A673 (cell line): ENCODE results near the gene PABPN1L.

Source experiments
- EZH2 ChIP-seq: fragments of 200-600 bp; sonication (generic); IDR thresholded peaks from 2 replicates; pipeline ENCODE4 v1.6.1; 2017; ENCODE audit warnings: borderline replicate concordance, low read depth, mild to moderate bottlenecking, mixed read lengths, antibody characterized with exemption, low read length; ENCODE audit not compliant: poor library complexity, severe bottlenecking
- TF ChIP-seq, protein P1 (sequence below): fragments of 300-800, 200-600 bp; sonication (generic); conservative IDR thresholded peaks from 2 replicates; pipeline ENCODE4 v1.5.1; 2017; ENCODE audit warnings: low read depth, mild to moderate bottlenecking, antibody characterized with exemption, low read length, moderate library complexity, mixed read lengths

DNA sequence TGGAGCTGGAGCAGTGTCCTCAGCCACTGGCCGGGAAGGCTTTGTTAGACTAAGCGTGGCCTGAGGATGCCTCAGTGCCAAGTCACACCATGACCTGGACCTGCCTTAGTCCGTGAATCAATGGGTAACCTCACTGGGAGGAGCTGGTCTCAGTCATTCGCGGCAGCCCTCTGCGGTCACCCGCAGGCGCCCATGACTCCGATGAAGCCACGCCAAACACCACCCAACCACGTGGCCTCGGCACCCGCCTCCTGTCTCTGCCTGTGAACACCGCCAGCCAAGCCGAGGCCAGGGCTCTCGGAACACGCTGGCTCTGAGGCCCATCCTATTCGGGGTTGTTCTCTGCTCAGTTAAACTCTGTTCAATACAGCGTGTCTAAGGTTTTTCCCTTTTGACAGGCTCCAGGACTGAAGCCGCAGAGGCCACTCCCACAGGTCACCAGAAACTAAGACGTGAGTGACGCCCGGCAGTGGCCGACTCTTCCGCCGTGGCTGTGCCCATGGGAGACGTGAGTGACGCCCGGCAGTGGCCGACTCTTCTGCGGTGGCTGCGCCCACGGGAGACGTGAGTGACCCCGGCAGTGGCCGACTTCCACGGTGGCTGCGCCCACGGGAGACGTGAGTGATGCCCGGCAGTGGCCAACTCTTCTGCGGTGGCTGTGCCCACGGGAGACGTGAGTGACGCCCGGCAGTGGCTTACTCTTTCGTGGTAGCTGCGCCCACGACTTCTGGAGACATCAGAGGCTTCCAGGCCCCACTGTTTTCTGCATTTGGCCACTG, 16.8 kb upstream of the PABPN1L start:
- TF ChIP-seq EZH2: no peak
- TF ChIP-seq, protein P1, sequence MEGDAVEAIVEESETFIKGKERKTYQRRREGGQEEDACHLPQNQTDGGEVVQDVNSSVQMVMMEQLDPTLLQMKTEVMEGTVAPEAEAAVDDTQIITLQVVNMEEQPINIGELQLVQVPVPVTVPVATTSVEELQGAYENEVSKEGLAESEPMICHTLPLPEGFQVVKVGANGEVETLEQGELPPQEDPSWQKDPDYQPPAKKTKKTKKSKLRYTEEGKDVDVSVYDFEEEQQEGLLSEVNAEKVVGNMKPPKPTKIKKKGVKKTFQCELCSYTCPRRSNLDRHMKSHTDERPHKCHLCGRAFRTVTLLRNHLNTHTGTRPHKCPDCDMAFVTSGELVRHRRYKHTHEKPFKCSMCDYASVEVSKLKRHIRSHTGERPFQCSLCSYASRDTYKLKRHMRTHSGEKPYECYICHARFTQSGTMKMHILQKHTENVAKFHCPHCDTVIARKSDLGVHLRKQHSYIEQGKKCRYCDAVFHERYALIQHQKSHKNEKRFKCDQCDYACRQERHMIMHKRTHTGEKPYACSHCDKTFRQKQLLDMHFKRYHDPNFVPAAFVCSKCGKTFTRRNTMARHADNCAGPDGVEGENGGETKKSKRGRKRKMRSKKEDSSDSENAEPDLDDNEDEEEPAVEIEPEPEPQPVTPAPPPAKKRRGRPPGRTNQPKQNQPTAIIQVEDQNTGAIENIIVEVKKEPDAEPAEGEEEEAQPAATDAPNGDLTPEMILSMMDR: no peak
